HL-60 (cell line): ENCODE measurements around the gene ATP13A3.

Source experiments
- CTCF ChIP-seq: IDR thresholded peaks from one replicate; pipeline ENCODE4 v1.5.1; 2011; ENCODE audit warnings: low read length, control low read depth, inconsistent platforms; ENCODE audit not compliant: insufficient read depth
- GABPA ChIP-seq: IDR thresholded peaks from 2 replicates; pipeline ENCODE4 v1.6.1; 2012; ENCODE audit warnings: low read depth
- POLR2AphosphoS5 ChIP-seq: IDR thresholded peaks from 2 replicates; pipeline ENCODE4 v1.6.1; 2012; ENCODE audit warnings: low read depth

- no peak for TF ChIP-seq CTCF
- TF ChIP-seq GABPA = no peak
- no peak for TF ChIP-seq POLR2AphosphoS5
Measured at GRCh38 chr3:194368918-194369317, 117.9 kb downstream of the ATP13A3 start.
